ENCODE measurements around the gene PABPC1L2B. TPM values are rescaled to one million over a fixed set of nuclear protein-coding genes. Genes with fewer than 3 reads are reported as not detected.
"Not testable (repeated sequence)": the region's sequence is repeated elsewhere in the genome, so short reads cannot be mapped to it uniquely, and the experiment has no call there.

Gene PABPC1L2B
- polyA plus RNA-seq (2012; ENCODE audit: low read depth, missing spikeins): not detected

DNA sequence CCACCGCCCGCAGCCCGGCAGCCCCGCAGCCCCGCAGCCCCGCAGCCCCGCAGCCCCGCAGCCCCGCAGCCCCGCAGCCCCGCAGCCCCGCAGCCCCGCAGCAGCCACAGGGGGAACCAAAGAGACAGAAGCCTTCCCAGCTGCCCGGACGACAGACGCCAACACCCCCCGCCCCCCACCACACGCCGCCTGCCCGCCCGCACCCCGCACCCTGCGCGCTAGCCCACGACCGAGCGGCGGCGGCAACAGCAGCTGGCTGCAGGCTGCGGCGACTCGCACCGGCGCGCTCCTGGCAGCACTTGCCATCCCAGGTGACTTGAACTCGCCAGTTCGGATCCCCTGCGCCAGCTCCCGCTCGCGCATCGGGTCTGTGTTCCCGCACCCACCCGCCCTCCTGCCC is at the start of gene PABPC1L2B:
Gene PABPC1L2B (plus strand): TSS at position 207 of the 400 bp plus-strand sequence. CDS start 704 bp downstream, outside the sequence.
- DNase-seq (ENCODE audit: insufficient read length, low spot score); FAIRE-seq: not testable (repeated sequence)

DNA sequence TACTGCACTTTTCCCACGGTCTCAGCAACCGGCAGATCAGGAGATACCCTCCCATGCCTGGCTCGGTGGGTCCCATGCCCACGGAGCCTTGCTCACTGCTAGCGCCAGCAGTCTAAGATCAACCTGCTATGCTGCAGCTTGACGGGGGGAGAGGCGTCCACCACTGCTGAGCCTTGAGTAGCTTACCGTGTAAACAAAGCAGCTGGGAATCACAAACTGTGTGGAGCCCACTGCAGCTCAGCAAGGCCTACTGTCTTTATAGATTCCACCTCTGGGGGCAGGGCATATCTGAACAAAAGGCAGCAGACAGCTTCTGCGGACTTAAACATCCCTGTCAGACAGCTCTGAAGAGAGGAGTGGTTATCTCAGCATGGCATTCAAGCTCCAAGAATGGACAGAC is 42.8 kb upstream of the PABPC1L2B start:
- not testable (repeated sequence) for FAIRE-seq; DNase-seq (ENCODE audit: insufficient read length, low spot score)

DNA sequence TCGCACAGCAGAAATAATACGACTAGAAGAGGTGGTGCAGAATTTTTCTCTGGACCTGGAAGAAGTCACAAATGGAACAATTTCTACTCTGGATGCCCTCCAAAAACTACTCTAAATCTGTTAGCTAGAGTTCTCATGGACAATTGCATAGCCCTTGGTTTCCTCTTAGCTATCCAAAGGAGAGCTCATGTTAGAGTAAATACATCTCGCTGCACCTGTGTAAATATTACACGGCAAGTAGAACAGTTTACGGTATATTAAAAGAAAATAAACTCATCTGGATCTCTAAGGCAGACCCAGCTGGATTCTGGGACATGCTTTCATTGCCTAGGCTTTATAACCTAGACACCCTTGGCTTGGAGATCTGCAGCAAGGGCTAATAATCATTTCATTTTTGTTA is 30.9 kb upstream of the PABPC1L2B start:
- not testable (repeated sequence) for DNase-seq (ENCODE audit: insufficient read length, low spot score); FAIRE-seq

DNA sequence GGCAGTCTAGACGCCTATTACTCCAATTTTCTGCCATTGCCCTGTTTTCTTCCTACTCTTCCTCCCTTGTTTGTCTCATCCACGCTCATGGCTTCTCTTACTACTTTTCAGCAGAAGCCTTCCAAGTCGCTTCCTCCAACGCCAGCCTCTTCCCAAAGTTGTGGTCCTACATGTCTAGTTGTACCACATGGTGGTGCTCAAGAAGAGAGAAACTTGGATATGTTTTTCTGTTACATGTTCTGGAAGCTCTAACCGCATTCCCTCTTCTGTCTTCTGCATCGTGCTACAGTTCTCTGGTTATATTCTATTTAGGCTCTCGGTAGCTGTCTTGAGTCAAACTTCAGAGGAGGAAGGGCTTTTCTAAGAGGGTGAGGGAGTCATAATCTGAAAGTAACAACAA is 27.9 kb upstream of the PABPC1L2B start:
- DNase-seq (ENCODE audit: insufficient read length, low spot score); FAIRE-seq: not testable (repeated sequence)

DNA sequence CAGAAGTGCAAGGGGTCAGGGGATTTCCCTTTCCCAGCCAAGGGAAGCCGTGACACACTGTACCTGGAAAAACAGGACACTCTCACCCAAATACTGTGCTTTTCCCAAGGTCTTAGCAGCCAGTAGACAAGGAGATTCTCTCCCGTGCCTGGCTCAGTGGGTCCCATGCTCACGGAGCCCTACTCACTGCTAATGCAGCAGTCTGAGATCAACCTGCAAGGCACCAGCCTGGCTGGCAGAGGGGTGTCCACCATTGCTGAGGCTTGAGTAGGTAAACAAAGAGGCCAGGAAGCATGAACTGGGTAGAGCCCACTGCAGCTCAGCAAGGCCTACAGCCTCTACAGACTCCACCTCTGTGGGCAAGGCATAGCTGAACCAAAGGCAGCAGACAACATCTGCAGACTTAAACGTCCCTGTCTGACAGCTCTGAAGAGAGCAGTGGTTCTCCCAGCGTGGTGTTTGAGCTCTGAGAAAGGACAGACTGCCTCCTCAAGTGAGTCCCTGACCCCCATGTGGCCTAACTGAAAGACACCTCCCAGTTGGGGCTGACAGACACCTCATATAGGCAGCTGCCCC is 21.8 kb upstream of the PABPC1L2B start:
- DNase-seq (ENCODE audit: insufficient read length, low spot score); FAIRE-seq: not testable (repeated sequence)

DNA sequence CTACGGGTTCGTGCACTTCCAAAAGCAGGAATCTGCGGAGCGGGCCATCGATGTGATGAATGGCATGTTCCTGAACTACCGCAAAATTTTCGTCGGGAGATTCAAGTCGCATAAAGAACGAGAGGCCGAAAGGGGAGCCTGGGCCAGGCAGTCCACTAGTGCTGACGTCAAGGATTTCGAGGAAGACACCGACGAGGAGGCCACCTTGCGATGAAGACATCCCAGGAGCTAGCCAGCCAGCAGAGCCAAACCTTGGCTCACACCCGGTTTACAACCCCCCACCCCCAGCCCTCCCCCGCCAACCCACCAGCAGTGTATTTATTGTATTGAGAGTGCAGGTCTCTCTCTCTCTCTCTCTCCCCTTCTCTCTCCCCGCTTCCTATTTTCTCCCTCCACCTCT is 1.3 kb downstream of the PABPC1L2B start:
- not testable (repeated sequence) for FAIRE-seq; DNase-seq (ENCODE audit: insufficient read length, low spot score)

DNA sequence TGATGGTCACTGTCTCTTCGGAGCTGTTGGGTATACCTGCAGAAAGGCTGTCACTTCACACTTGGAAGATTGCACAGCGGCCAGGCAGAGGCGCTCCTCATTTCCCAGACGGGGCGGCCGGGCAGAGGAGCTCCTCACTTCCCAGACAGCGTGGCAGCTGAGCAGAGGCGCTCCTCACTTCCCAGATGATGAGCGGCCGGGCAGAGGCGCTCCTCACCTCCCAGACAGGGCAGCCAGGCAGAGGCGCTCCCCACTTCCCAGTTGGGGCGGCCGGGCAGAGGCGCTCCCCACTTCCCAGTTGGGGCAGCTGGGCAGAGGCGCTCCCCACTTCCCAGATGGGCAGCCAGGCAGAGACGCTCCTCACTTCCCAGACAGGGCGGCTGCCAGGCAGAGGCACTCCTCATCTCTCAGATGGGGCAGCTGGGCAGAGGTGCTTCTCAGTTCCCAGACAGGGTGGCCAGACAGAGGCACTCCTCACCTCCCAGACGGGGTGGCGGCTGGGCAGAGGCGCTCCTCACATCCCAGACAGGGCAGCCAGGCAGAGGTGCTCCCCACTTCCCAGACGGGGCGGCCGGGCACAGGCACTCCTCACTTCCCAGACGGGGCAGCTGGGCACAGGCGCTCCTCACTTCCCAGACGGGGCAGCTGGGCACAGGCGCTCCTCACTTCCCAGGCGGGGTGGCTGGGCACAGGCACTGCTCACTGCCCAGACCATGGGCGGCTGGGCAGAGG is 18.8 kb downstream of the PABPC1L2B start:
- FAIRE-seq (no peak), DNase-seq (ENCODE audit: insufficient read length, low spot score) (no peak)
- TF ChIP-seq POU2F2 (IDR thresholded peaks at IDR 0.05; ENCODE audit: low read depth, low read length) (no peak), PAX5 (IDR thresholded peaks at IDR 0.05; ENCODE audit: insufficient read depth, low read length, severe bottlenecking) (no peak), TAF1 (IDR thresholded peaks at IDR 0.05; ENCODE audit: low read depth, low read length) (no peak), SPI1 (IDR thresholded peaks at IDR 0.05; ENCODE audit: low read depth, low read length) (no peak), POLR2A (IDR thresholded peaks at IDR 0.05; ENCODE audit: low read depth, low read length) (no peak), POLR2AphosphoS5 (IDR thresholded peaks at IDR 0.05; ENCODE audit: low read depth, low read length) (no peak)

DNA sequence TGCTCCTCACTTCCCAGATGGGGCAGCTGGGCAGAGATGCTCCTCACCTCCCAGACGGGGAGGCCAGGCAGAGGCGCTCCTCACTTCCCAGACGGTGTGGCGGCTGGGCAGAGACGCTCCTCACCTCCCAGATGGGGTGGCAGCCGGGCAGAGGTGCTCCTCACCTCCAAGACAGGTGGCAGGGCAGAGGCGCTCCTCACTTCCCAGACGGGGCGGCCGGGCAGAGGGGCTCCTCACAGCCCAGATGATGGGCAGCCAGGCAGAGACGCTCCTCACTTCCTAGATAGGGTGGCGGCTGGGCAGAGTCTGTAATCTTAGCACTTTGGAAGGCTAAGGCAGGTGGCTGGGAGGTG is 19.3 kb downstream of the PABPC1L2B start:
- FAIRE-seq; DNase-seq (ENCODE audit: insufficient read length, low spot score): not testable (repeated sequence)

DNA sequence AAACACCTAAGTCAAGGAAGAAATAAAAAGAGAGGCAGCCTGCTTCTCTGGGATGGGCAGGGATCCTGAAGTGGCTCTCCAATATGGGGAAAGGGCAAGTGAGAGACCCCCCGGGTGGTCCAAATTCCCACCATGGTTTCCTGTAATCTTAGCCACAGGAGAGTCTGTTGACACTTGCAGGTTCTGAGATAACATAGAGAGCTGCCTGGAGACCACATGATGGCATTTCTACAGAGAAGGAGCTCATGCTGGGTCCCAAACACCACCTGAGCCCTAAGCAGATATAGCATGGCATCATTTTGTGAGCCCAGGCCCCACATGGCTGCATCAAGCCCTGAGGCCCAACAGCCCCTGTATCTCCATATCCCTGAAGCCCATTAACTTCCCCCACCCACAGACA is 26.1 kb downstream of the PABPC1L2B start:
- FAIRE-seq: no peak
- DNase-seq (ENCODE audit: insufficient read length, low spot score): no peak
- TF ChIP-seq POLR2AphosphoS5 (IDR thresholded peaks at IDR 0.05; ENCODE audit: low read depth, low read length): no peak
- TF ChIP-seq PAX5 (IDR thresholded peaks at IDR 0.05; ENCODE audit: insufficient read depth, low read length, severe bottlenecking): no peak
- no peak for TF ChIP-seq POU2F2 (IDR thresholded peaks at IDR 0.05; ENCODE audit: low read depth, low read length)
- TF ChIP-seq TAF1 (IDR thresholded peaks at IDR 0.05; ENCODE audit: low read depth, low read length): no peak
- no peak for TF ChIP-seq SPI1 (IDR thresholded peaks at IDR 0.05; ENCODE audit: low read depth, low read length)
- TF ChIP-seq POLR2A (IDR thresholded peaks at IDR 0.05; ENCODE audit: low read depth, low read length): no peak
